ENCODE results near the gene TNFRSF25. TPM values are rescaled to one million over a fixed set of nuclear protein-coding genes. Genes with fewer than 3 reads are reported as not detected.
"Not testable (repeated sequence)": the region's sequence is repeated elsewhere in the genome, so short reads cannot be mapped to it uniquely, and the experiment has no call there.

TNFRSF25 gene
- total and polyA plus RNA-seq, 2 donors from 2014 or later, result 7.6 to 13.8 TPM

- Histone ChIP-seq H3K27ac (ENCODE audit: low read depth in 2 of 2, low read length in 2 of 2) (no peak overlapping the region), H3K9me3 (ENCODE audit: control insufficient read depth in 2 of 3, insufficient read depth in 1 of 3, low read length in 3 of 3) (no peaks in the 10 kb centered on the region), H3K36me3 (ENCODE audit: control insufficient read depth in 2 of 3, insufficient read depth in 3 of 3, low read length in 3 of 3) (no peaks in the 10 kb centered on the region), H3K27me3 (ENCODE audit: control insufficient read depth, insufficient read depth, low read length) (peaks cover 11% of the 10 kb centered on the region), H3K4me3 (ENCODE audit: low read length in 3 of 3) (no peak overlapping the region), H3K4me1 (ENCODE audit: control insufficient read depth in 2 of 3, insufficient read depth in 2 of 3, low read depth in 1 of 3, low read length in 3 of 3) (no peaks in the 10 kb centered on the region), H3K9ac (ENCODE audit: low read length in 3 of 3) (no peak overlapping the region)
- intact Hi-C loops (cut with DNase I), result no loop called here
- no peak for FAIRE-seq
- no peak for DNase-seq
- TF ChIP-seq CTCF (IDR thresholded peaks at IDR 0.05; ENCODE audit: borderline replicate concordance, extremely low read depth, insufficient read depth), result no peak
Observed at GRCh38 chr1:6456800-6457466, 9.0 kb downstream of the TNFRSF25 start.

- H3K9me3 ChIP-seq (ENCODE audit: control insufficient read depth in 2 of 3, insufficient read depth in 1 of 3, low read length in 3 of 3); H3K36me3 ChIP-seq (ENCODE audit: control insufficient read depth in 2 of 3, insufficient read depth in 3 of 3, low read length in 3 of 3); H3K9ac ChIP-seq (ENCODE audit: low read length in 3 of 3); H3K4me3 ChIP-seq (ENCODE audit: low read length in 3 of 3); FAIRE-seq; H3K27ac ChIP-seq (ENCODE audit: low read depth in 2 of 2, low read length in 2 of 2); H3K4me1 ChIP-seq (ENCODE audit: control insufficient read depth in 2 of 3, insufficient read depth in 2 of 3, low read depth in 1 of 3, low read length in 3 of 3); intact Hi-C loops (cut with DNase I): not testable (repeated sequence)
- DNase-seq, result peak in 2 of 5 donors; percentile 4 to 67
- H3K27me3 ChIP-seq (ENCODE audit: control insufficient read depth, insufficient read depth, low read length), result peaks cover 11% of the 10 kb centered on the region
Observed at GRCh38 chr1:6455752-6456520, 10.0 kb downstream of the TNFRSF25 start.

- Histone ChIP-seq H3K27ac (ENCODE audit: low read depth in 2 of 2, low read length in 2 of 2) (no peak overlapping the region), H3K27me3 (ENCODE audit: control insufficient read depth, insufficient read depth, low read length) (peaks cover 14% of the 10 kb centered on the region), H3K4me3 (ENCODE audit: low read length in 3 of 3) (no peak overlapping the region), H3K36me3 (ENCODE audit: control insufficient read depth in 2 of 3, insufficient read depth in 3 of 3, low read length in 3 of 3) (no peaks in the 10 kb centered on the region), H3K9me3 (ENCODE audit: control insufficient read depth in 2 of 3, insufficient read depth in 1 of 3, low read length in 3 of 3) (no peaks in the 10 kb centered on the region), H3K9ac (ENCODE audit: low read length in 3 of 3) (no peak overlapping the region), H3K4me1 (ENCODE audit: control insufficient read depth in 2 of 3, insufficient read depth in 2 of 3, low read depth in 1 of 3, low read length in 3 of 3) (peaks cover 0 to under 1% (median 0%) of the 10 kb centered on the region in 3 donors)
- intact Hi-C loops (cut with DNase I), result no loop called here
- TF ChIP-seq CTCF (IDR thresholded peaks at IDR 0.05; ENCODE audit: borderline replicate concordance, extremely low read depth, insufficient read depth), result no peak
- FAIRE-seq, result no peak
- peak; percentile 69 to 85 (median 73) for DNase-seq
Observed at GRCh38 chr1:6454856-6455751, 10.9 kb downstream of the TNFRSF25 start.

DNA sequence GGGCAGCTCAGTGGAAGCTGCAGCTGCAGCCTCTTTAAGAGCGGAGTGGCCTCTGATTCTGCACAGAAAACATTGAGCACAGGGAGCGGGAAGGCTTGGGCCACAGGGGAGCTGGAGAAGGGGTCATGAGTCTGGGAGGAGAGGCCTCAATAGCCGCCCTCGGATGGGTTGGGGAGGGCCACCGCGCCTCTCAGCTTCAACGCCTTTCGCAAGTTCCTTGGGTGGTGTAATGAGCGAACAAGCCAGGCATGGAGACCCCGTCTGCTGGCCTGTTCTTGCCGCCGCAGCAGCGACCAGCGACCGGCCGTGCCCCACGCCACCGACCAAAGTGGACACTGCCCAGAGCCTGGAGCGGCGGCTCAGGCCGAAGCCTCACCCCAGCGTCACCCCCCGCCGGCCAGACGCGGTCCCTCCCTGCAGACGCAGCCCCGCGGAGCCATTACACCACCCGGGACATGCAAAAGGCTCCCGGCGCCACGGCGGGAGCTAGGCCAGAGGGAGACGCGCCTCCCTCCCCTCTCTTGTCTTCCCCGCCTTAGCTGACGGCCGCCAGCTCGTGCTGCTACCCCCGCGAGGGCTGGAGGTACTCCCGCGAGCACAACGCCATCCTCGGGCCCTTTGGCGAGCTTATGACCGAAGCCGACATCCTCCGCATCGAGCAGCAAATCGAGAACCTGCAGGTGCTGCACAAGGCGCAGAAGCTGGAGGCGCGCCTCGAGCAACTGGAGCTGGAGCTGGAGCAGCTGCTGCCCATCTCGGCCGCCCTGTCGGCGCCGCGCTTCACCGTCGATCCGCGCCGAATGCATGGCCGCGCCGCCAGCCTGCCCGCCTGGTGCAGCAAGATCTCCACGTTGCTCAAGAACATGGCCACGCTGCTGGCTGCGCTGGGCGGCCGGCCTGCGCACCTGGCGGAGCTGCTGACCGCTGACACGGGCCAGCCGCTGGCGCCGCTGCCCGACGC lies 11.8 kb downstream of the TNFRSF25 start:
- intact Hi-C loops (cut with DNase I); H3K4me1 ChIP-seq (ENCODE audit: control insufficient read depth in 2 of 3, insufficient read depth in 2 of 3, low read depth in 1 of 3, low read length in 3 of 3); H3K27ac ChIP-seq (ENCODE audit: low read depth in 2 of 2, low read length in 2 of 2); H3K36me3 ChIP-seq (ENCODE audit: control insufficient read depth in 2 of 3, insufficient read depth in 3 of 3, low read length in 3 of 3); H3K4me3 ChIP-seq (ENCODE audit: low read length in 3 of 3); H3K9me3 ChIP-seq (ENCODE audit: control insufficient read depth in 2 of 3, insufficient read depth in 1 of 3, low read length in 3 of 3); FAIRE-seq; H3K9ac ChIP-seq (ENCODE audit: low read length in 3 of 3): not testable (repeated sequence)
- H3K27me3 ChIP-seq (ENCODE audit: control insufficient read depth, insufficient read depth, low read length), result peaks cover 14% of the 10 kb centered on the region
- peak in 3 of 5 donors; percentile 48 to 54 (median 53) for DNase-seq
